Activated CD4-positive, CD25-positive, alpha-beta regulatory T cell treated with anti-CD3 and anti-CD28 coated beads, Interleukin-2, amount 50 U/mL, for 72 hours (primary cell): ENCODE results near the gene ALG3.

Source experiments
- DNase-seq: peaks from one replicate; pipeline ENCODE4 v3.0.0; 2021

ALG3 gene

DNA sequence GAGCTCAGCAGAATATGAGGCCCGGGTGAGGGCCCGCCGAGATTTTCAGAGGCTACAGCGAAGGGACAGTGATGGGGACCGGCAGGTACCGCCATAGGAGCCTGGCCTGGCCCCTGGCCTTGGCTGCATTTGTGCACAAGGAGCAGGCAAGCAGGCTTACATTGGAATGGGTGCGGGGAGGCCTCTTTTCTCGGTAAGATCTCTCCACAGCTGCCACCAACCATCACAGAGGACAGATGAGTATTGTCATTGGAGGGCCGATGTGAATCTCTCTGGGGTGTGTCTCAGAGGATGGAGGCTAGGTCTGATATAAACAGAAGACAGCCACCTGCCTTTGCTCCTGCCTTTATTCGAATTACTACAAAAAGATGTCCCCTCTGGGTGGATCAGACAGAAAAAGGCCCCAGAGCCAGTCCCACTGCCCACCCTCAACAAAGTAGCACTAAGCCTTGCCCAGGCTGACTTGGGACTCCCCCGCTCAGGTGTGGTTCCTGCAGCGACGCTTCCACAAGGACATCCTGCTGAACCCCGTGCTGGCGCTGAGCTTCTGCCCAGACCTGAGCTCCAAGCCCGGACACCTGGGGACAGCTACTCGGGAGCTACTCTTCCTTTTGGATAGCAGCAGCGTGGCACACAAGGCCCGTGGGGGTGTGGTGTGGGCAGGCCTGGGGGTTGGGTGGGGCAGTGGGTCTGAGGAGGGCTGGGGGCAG is 13.9 kb downstream of the ALG3 start:
- DNase-seq = no peak

DNA sequence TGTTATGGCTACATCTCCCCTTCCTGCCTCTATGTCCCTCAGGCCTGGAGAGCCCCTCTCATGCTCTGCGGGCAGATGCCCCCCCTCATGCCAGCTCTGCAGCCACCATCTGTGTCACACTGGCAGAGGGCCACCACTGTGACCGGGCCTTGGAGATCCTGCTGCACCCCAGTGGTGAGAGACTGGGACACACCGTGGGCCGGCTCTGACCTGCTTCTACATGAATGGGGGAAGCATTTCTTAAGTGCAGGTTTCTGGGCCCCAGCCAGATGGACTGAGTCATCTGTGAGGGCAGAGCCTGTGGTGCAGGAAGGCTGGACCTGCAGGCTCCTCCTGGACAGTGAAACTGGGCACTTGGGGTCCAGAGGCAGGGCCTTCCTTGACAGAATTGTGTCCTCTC is 14.5 kb downstream of the ALG3 start:
- DNase-seq = no peak

DNA sequence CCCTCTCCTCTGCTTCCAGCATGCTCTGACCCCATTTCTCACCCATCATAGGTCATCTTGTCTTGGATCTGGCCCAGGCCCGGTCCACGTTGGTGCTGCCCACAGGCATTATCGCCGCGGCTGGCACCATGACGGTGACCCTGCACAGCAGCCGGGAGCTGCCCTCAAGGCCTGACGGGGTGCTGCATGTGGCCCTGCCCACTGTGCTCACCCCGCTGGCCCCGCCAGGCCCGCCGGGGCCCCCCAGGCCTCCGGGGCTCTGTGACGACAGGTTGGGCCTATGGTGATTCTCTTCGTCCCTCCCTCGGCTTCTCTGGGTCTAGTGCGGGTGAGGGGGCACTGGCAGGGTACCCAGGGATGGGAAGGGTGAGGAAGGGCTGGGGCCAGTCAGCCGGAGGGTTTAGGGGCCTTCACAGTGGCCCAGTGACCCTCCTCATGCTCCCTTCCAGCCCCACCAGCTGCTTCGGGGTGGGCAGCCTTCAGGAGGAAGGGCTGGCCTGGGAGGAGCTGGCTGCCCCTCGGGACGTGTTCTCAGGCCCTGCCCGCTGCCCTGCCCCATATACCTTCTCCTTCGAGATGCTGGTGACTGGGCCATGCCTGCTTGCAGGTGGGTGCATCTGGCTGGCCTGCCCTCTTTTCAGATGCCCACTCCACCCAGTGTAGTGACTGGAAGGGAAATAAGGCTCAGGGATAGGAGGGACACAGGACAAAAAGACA is 15.5 kb downstream of the ALG3 start:
- DNase-seq = no peak

DNA sequence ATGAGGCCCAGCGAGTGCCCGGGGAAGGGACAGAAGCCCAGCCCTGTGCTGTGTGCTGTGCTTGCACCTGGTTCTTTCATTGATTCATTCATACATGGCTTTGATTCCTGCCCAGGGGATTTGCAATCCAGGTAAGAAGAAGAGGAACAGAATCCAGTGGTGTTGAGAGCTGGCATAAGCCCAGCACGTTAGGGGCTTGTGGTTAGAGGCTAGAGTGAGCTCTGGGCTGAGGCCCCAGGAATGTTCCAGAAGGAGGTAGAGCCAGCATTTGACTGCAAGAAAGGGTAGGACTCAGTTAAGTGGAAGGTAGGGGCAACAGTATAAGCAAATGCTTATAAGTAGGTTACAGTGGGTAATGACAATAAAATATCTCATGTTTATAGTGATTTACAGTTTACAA is 17.1 kb downstream of the ALG3 start:
- DNase-seq = no peak

DNA sequence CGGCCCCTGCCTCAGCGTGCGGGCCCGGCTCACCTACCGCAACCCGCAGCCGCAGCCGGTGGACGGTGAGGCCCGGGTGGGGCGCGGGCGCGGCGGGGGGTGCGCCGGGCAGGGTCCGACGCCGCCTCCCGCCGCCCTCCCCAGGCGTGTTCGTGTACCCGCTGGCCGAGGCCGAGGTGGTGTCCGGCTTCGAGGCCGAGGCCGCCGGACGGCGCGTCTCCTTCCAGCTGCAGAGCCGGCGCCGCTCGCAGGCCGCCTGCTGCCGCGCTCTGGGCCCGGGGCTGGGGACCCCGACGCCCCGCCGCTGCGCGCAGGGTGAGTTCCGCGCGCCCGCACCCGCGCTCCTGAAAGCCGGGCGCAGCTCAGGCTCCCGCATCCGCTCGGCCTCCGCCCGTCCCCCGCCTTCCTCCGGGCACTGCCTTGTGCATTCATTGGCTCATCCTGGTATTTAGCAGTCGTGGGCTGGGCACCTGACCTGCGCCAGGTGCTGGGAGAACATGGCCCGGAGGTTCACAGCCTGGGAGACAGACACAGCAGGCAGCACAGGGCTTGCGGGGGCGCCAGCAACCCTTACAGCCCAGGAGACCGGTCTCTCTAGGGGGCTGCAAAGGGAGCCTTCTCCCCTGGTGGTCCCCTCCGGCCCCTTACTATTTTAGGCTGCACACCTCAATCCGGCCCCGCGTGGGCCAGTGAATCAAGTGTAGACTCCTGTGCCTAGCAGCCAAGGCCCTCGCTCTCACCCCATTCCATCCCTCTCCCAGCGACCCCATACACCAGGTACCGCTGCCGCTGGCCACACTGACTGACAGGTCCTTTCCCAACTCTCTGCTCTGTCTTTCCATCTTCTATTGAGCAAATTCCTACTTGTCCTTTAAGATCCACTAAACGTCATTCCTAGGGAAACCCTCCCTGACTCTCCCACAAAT is 17.9 kb downstream of the ALG3 start:
- no peak for DNase-seq

DNA sequence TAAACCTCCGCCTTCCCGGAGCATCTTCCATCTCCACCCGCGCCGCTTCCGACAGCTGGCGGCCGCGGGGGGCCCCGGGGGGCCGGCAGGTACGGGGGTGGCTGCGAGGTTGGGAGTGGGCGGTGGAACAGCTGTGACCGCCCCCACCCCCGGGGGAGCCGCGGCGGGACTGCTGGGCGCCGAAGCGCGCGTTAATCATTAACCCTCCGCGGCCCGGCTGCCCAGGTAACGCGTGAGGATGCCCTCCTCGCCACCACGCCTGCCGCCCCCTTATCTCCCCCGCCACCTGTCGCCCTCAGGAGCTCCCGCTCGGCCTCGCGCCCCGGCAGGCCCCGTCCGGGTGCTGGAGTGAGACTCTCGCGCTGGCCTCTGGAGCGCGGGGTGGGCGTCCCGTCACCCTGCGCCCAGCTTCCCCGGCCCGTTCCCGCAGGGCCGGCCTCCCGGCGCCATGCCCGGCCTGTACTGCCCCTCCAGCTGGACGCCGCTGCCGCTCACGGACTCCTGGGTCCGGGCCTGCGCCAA is 18.6 kb downstream of the ALG3 start:
- DNase-seq = no peak

DNA sequence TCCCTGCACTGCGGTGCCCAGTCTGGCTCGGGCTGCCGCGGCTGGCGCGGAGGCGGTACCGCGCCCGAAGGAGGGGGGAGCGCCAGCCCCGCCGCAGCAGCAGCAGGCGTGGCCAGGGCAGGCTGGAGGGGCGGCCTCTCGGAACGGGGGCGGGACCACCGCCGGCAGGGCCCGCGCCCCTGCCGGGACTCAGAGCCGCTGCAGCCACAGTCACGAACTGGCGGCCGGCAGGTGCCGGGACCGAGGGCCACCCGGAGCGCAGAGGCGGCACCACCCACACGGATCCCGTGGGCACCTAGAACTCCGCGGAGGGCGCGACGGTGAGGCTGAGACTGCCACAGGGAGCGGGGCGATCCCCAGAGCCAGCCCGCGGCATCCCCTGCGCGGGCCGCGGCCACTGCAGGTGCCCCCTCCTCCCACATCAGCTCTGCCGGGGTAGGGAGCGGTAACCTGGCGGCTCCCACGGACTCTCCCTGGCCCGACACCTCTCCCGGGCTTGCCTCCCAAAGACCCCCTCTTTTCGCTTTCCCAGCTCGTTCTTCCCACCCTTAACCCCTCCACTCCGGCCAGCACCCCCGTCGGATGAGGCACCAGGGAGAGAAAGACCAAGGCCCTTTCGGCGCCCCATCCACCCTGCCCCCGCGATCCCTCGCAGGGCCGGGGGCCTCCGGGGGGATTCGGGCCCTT is 19.2 kb downstream of the ALG3 start, which contains the start of gene VWA5B2:
Gene VWA5B2, plus strand, starts transcription at position 192 of the 687 bp plus-strand sequence. CDS start 944 bp downstream, outside the sequence.
- peak; percentile 56 for DNase-seq

DNA sequence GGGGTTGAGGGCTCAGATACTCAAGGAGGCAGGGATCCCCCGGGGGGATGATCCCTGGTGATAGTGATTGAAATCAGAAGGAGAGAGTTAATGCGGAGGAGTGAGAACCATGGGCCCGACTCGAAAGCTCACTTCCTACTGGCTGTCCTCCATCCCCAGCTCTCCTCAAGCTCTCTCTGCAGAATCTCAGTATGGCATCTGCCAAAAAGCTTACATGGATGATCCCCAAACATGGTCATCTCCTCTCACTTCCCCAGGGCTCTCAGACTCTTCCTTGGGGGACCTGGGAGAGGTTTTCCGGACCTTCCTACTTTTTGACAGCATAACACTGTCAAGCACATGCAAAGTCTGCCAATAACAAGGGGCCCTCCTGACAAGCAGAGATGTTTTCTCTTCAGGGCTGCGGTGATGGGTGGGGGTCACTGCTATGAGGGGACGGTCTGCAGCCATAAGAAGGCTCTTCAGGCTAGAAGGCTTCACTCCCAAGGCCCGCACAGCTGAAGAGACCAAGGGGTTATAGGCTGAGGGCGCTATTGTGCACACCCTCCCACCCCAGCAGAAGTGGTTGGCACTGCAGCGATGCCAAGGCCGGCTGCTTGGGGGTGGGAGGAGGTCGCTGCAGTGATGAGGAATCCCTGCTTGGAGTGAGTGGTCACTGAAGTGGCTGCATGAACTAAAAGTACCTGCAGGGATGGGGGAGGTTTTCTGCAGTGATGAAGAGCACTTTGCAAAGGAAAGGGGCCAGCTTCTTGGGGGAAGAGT is 20.2 kb downstream of the ALG3 start:
- DNase-seq = no peak

DNA sequence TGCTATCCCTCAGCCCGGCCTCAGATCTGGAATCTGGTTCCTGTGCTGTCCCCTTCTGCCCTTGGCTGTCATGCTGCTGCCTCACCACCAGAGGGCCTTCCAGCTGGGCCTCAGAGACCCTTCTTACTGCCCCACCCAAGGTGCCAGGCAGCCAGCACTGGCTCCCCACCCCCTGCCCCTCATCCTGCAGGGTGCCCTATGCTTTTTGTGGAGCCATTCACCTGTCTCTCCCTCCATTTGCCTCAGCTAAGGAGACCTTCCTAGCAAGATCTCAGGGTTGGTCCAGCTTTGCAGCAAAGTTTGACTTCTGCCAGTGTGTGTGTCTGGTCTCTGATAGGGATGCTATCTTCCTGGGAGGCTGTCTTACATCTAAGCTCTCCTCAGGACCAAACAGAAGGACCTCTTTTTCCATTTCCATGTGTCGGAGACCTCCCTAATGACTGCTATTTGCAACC is 21.3 kb downstream of the ALG3 start:
- DNase-seq = peak; percentile 47

DNA sequence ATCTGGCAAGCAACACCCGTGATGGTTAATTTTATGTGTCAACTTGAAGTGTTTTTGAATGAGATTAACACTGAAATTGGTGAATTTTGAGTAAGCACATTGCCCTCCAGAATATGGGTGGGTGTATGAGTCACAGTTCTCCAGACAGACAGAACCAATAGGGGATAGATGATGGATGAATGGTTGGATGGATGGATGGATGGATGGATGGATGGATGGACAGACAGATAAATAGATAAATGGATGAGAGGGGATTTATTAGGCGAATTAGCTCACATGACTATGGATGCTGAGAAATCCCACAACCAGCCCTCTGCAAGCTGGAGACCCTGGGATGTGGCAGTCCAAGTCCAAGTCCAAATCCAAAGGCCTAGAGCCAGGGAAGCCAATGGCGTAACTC is 24.8 kb downstream of the ALG3 start:
- DNase-seq = no peak

DNA sequence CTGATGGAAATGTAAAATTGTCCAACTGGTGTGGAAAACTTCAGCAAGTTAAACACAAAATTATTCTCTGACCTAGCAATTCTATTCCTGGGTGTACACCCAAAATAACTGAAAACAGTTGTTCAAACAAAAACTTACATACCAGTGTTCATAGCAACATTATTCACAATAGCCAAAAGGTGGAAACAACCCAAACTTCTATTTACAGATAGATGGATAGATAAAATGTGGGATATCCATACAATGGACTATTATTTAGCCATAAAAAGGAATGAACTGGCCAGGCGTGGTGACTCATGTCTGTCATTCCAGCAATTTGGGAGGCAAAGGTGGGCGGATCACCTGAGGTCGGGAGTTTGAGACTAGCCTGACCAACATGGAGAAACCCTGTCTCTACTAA is 26.2 kb downstream of the ALG3 start:
- no peak for DNase-seq

DNA sequence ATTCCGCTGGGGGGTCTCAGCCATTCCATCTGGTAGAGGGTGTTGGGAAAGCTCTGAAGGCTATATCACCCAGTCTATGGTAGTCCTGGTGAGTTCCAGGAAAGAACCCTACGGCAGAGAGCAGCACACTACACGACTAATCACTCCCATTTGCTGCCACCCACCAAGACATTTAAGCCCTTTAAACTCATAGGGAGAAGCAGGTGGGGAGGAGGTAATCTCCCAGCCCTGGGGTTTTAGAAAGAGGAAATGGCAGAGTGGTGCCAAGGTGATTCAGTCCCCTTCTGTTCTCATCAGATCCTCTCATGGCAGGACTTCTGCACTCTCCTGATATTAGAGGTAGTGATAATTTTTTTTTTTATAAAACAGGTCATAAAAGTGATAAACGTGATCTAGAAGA is 29.9 kb downstream of the ALG3 start:
- no peak for DNase-seq

DNA sequence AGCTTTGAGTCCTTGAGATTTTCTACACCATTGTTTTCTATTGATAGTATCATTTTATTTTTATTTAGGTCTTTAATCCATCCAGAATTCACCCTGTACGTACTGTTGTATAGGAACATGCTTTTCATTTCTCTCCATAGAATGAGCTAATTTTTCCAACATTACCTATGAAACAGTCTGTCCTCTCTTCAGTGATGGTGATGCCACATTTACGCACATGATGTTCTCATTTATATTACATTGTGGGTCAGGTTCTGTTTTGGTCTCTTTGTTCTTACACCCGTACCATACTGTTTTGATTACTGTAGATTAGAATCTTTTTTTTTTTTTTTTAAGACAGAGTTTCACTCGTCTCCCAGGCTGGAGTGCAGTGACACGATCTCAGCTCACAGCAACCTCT is 37.0 kb downstream of the ALG3 start:
- DNase-seq = no peak

DNA sequence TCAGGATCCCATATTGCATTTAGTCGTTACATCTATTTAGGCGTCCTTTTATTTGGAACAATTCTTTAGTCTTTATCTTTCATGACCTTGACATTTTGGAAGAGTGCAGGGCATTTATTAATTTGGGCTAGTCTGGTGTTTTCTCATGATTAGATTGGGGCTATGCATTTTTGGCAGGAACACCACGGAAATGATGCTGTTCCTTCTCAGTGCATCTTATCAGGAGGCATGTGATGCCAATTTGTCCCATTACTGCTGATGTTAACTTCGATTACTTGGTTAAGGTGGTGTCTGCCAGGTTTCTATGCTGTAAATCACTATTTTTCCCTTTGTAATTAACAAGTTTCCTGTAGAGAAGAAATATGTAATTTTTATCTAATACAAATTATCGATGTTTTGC is 37.5 kb downstream of the ALG3 start:
- DNase-seq = no peak

DNA sequence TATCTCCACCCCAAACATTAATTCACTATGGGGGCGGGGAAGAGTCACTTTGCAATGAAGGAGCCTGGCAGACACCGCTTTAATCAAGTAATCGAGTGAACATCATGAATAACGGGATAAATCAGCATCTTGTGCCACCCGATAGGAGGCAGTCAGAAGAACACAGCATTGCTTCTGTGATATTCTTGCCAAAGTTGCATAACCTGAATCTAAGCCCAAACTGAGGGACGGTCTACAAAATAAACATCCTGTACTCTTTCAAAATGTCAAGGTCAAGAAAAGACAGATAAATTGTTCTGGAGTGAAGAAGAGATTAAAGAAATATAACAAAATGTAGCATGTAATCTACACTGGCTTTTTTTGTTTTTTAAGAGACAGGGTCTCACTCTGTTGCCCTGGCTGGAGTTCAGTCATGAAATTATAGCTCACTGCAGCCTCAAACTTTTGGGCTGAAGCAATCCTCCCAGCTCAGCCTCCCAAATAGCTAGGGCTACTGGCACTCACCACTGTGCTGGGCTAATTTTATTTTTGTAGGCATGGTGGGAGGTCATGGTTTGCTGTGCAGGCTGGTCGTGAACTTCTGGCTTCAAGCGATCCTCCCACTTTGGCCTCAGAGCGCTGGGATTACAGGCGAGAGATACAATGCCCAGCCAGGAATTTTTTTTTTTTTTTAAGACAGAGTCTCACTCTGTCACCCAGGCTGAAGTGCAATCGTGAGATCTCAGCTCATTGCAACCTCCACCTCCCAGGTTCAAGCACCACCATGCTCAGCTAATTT is 39.4 kb downstream of the ALG3 start:
- DNase-seq = no peak

DNA sequence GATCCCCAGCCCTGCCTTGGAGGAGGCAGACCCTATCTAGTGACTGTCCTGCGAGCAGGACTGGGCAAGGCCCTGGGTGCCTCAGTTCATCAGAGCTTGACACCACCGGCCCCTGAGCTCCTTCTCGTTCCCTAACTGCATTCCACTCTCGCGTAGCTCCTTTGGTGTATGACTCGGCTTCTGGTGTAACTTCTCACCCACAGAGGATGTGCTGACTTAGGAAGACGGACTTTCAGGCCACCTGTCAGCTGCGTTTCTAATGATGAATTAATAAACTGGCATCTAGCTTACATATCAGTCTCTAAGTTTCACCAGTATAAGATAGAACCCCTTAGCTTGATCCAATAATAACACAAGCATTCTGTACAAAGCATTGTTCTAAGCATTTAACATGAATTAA is 45.2 kb downstream of the ALG3 start:
- no peak for DNase-seq

DNA sequence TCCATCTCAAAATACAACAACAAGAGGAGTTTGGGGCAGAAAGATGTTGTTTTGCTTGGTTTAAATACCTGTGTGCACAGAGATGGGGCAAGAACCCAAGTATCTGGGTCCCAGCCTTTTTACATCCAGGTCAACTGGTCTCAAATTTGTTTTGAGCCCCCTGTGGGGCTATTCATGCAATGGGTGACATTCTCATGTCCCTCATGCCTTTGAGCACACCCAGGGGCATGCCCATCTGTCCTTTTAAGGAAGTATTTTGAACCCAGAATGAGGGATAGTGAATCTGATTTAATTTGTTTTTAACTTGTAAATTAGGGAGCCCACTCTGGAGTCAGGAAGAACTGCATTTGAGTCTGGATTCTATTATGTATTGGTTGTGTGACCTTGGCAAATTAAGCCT is 47.9 kb downstream of the ALG3 start:
- no peak for DNase-seq

DNA sequence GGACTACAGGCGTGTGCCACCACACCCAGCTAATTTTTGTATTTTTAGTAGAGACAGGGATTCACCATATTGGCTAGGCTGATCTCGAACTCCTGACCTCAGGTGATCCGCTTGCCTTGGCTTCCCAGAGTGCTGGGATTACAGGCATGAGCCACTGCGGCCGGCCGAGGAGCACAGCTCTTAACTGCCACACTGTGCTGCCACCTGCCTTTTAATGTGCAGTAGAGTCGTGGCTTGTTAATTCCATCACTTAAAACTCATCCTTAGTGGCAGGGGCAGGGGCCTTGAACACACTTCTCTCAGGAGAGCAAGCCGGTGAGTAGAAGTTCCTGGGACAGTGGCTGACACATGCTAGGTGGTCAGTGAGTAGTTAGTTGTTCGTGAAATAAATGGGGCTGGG is 50.3 kb downstream of the ALG3 start:
- no peak for DNase-seq

DNA sequence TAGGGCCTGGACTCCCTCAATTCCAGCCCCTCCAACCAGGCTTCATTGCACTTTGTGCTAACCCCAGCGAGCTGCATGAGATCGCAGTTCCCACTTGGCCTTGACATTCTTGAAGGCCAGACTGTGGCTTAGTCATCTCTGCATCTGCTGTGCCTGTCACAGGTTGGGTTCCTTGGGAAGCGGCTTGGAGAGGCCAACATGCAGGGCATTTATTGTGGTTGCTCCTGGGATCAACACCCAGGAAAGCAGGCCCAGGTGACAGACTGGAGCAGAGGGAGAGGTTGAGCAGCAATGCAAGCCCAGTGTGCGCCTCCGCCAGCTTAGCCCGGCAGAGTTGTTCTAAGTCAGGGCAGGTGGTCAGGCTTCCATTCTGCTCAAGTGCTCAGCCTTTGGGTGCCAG is 52.2 kb downstream of the ALG3 start:
- no peak for DNase-seq

DNA sequence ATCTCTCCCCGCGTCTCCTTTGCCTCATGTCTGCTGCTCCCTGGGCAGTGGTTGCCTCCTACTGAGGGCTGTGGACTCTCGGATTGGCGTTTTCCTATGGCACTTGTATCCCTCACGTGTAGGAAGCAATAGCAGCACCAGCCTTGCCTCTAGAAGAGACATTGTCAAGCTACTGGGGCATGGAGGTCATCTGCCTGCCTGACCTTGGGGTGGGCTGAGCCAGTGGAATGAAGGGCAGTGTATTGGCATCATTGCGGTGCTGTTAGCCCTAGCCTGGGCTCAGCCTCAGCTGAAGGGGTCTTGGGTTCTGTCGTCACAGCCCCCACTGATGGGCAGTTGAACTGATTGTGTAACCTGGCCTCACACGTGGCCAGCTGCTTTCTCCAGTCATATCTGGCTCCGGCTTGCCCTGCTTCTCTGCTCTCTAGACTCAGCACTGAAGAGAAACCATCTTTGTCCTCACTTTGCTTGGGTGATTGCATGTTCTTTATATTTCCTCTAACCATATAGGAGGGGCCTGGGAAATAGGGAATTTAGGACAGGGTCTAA is 54.7 kb downstream of the ALG3 start:
- no peak for DNase-seq

DNA sequence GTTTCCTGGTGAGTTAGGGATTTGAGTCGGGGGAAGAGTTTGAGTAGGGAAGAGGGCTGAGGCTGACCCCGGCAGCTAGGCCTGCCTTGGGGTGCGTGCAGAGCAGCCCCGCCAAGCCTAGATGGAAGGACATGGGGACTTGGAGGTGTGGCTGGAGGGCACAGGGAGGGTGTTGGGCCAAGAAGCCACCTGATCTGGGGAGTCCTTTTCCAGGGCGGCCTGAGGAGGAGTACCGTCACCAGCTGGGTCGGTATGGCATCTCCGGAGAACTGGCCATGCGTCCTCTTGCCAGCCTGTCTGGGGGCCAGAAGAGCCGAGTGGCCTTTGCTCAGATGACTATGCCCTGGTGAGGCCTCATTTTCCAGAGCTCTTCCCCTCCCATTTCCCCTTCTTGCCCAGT is 55.9 kb downstream of the ALG3 start:
- DNase-seq = no peak
